NOMO-1 treated with dmso at 0.1 percent for 144 hours (cell line): ENCODE data around the gene EEA1.

ENCODE experiments used
- DNase-seq: peaks from one replicate; lab custom pipeline; 2025; ENCODE audit not compliant: unreplicated experiment; lab: John Stamatoyannopoulos, UW

EEA1 gene

DNA sequence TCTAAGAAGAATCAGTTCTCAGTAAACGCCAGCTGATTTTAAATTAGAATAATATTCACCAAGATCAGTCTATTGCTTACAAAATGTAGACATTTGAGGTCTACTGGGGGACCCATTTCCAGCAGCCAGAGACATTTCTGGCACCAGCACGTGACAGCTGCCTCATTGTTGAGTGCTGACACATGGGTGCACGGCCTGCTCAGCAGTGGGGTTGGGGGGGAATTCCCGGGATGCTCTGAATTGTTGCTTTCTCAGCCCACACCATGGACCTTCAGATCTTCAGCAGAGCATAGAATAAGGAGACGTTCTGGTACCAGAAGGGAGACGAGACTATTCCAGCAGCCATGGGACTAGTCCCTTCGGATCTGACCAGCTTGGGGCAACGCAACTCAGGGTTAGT, 208.0 kb downstream of the EEA1 start:
- DNase-seq = no peak
